NB4 (cell line): ENCODE data around the gene AMFR.

Source experiments
- DNase-seq: peaks from one replicate; pipeline ENCODE4 v3.0.0; 2010; ENCODE audit warnings: low read depth
- H3K4me3 ChIP-seq: one replicate; pipeline ENCODE4 v1.5.1; 2011; ENCODE audit warnings: mild to moderate bottlenecking, low read depth, low read length, moderate library complexity
- CTCF ChIP-seq: IDR thresholded peaks from one replicate; pipeline ENCODE4 v1.5.1; 2012; ENCODE audit warnings: low read depth, low read length
- MAX ChIP-seq: IDR thresholded peaks from 2 replicates; pipeline ENCODE4 v1.6.1; 2011; ENCODE audit warnings: low read depth, low read length
- MYC ChIP-seq: IDR thresholded peaks from 2 replicates; pipeline ENCODE4 v1.6.1; 2011; ENCODE audit warnings: low read depth, low read length
- POLR2A ChIP-seq: IDR thresholded peaks from 2 replicates; pipeline ENCODE4 v1.6.1; 2011; ENCODE audit warnings: mild to moderate bottlenecking; ENCODE audit not compliant: insufficient read length; ENCODE audit errors: extremely low read depth

AMFR gene

GRCh38 chr16:56462064-56462796, 36.9 kb upstream of the AMFR start:
- no peak for DNase-seq
- TF ChIP-seq CTCF: no peak
- no peak overlapping the region for H3K4me3 ChIP-seq

GRCh38 chr16:56460101-56460500, 34.8 kb upstream of the AMFR start:
- no peak overlapping the region for H3K4me3 ChIP-seq
- no peak for DNase-seq
- TF ChIP-seq MAX (no peak), MYC (no peak), POLR2A (no peak), CTCF (no peak)

GRCh38 chr16:56457927-56458470, 32.7 kb upstream of the AMFR start:
- no peak for DNase-seq
- TF ChIP-seq POLR2A: no peak

GRCh38 chr16:56451753-56452689, 26.7 kb upstream of the AMFR start:
- 0 out of 2 replicates have a peak, but pooled peaks have one; percentile 19 for TF ChIP-seq MYC
- no peak for TF ChIP-seq MAX
- no peak for TF ChIP-seq POLR2A
- no peak for TF ChIP-seq CTCF
- peak overlapping the region; percentile 99 for H3K4me3 ChIP-seq
- DNase-seq: peak; percentile 75

More at GRCh38 chr16:56457927-56458470, 32.7 kb upstream of the AMFR start:
- no peak overlapping the region for H3K4me3 ChIP-seq

- DNase-seq: peak; percentile 99
- H3K4me3 ChIP-seq: peak within 1 kb of the TSS; percentile 99
- peak; percentile 63 for TF ChIP-seq MYC
- peak; percentile 74 for TF ChIP-seq POLR2A
- TF ChIP-seq MAX: no peak
- no peak for TF ChIP-seq CTCF
These were observed 25.8 kb upstream of the AMFR start, which contains the start of the genes NUDT21 and OGFOD1 for GRCh38 chr16:56450986-56451752. Gene NUDT21 (minus strand): TSS chr16:56451332. CDS start chr16:56451202, 130 bp downstream. Gene OGFOD1 (plus strand): TSS chr16:56451554. CDS start chr16:56451613, 59 bp downstream.
